IPS DF 6.9 (cell line): ENCODE data around the gene LAMA5.
"Not testable (repeated sequence)": the region's sequence is repeated elsewhere in the genome, so short reads cannot be mapped to it uniquely, and the experiment has no call there.

ENCODE experiments used
- DNase-seq: peaks from one replicate; pipeline ENCODE4 v3.0.0-alpha.2; 2013; ENCODE audit warnings: low read depth, low spot score
- H3K27ac ChIP-seq: one replicate; pipeline ENCODE4 v1.5.1; 2013; ENCODE audit warnings: low read length, control low read depth
- H3K27me3 ChIP-seq: 2 replicates; pipeline ENCODE4 v1.6.1; 2013; ENCODE audit warnings: mild to moderate bottlenecking, low read length; ENCODE audit not compliant: control insufficient read depth, insufficient read depth
- H3K36me3 ChIP-seq: 2 replicates; pipeline ENCODE4 v1.6.1; 2013; ENCODE audit warnings: low read length; ENCODE audit not compliant: control insufficient read depth, insufficient read depth
- H3K4me1 ChIP-seq: 2 replicates; pipeline ENCODE4 v1.6.1; 2013; ENCODE audit warnings: low read length; ENCODE audit not compliant: control insufficient read depth, insufficient read depth
- H3K4me3 ChIP-seq: 2 replicates; pipeline ENCODE4 v1.5.1; 2013; ENCODE audit warnings: mild to moderate bottlenecking, low read length
- H3K9me3 ChIP-seq: 2 replicates; pipeline ENCODE4 v1.6.1; 2013; ENCODE audit warnings: low read length, inconsistent platforms; ENCODE audit not compliant: control insufficient read depth, insufficient read depth
- WGBS: extraction: QIAGEN DNeasy Blood & Tissue Kit; methylation state at CpG from one replicate; pipeline ENCODE4 v1.1.7; 2013; ENCODE audit warnings: mixed read lengths, missing lambda C conversion rate; ENCODE audit not compliant: insufficient read length, insufficient coverage; 5-methylcytosine and 5-hydroxymethylcytosine counted together

LAMA5 gene

GRCh38 chr20:62374331-62375152 is 7.4 kb upstream of the LAMA5 start:
- Histone ChIP-seq H3K4me3 (no peak overlapping the region), H3K27me3 (no peaks in the 10 kb centered on the region), H3K4me1 (peaks cover 21% of the 10 kb centered on the region), H3K27ac (no peak overlapping the region), H3K9me3 (no peaks in the 10 kb centered on the region), H3K36me3 (no peaks in the 10 kb centered on the region)
- no CpG with 5 or more reads among the region's 24 CpGs for WGBS
- DNase-seq, result no peak

GRCh38 chr20:62373631-62374179 is 6.6 kb upstream of the LAMA5 start:
- not testable (repeated sequence) for H3K4me3 ChIP-seq, H3K27me3 ChIP-seq, H3K36me3 ChIP-seq, H3K27ac ChIP-seq, DNase-seq, H3K9me3 ChIP-seq
- WGBS, result no CpG with 5 or more reads among the region's 40 CpGs
- peaks cover 24% of the 10 kb centered on the region for H3K4me1 ChIP-seq

GRCh38 chr20:62372042-62372993 is 5.2 kb upstream of the LAMA5 start:
- DNase-seq, result no peak

GRCh38 chr20:62371588-62372041 is 4.5 kb upstream of the LAMA5 start:
- Histone ChIP-seq H3K27ac (no peak overlapping the region), H3K4me1 (peaks cover 24% of the 10 kb centered on the region), H3K9me3 (no peaks in the 10 kb centered on the region), H3K36me3 (no peaks in the 10 kb centered on the region), H3K4me3 (no peak overlapping the region), H3K27me3 (no peaks in the 10 kb centered on the region)
- no peak for DNase-seq
- WGBS, result no CpG with 5 or more reads among the region's 8 CpGs

More at GRCh38 chr20:62372042-62372993, 5.2 kb upstream of the LAMA5 start:
- Histone ChIP-seq H3K36me3 (no peaks in the 10 kb centered on the region), H3K27ac (no peak overlapping the region), H3K4me3 (no peak overlapping the region), H3K27me3 (no peaks in the 10 kb centered on the region), H3K4me1 (peaks cover 24% of the 10 kb centered on the region), H3K9me3 (no peaks in the 10 kb centered on the region)
- WGBS, result no CpG with 5 or more reads among the region's 29 CpGs

GRCh38 chr20:62370807-62371587 is 3.9 kb upstream of the LAMA5 start:
- Histone ChIP-seq H3K27ac (no peak overlapping the region), H3K4me3 (no peak overlapping the region), H3K36me3 (no peaks in the 10 kb centered on the region), H3K9me3 (no peaks in the 10 kb centered on the region), H3K4me1 (peaks cover 22% of the 10 kb centered on the region), H3K27me3 (no peaks in the 10 kb centered on the region)
- WGBS, result no CpG with 5 or more reads among the region's 18 CpGs
- DNase-seq, result no peak

GRCh38 chr20:62370115-62370806 is 3.1 kb upstream of the LAMA5 start:
- WGBS, result no CpG with 5 or more reads among the region's 19 CpGs
- Histone ChIP-seq H3K4me3 (no peak overlapping the region), H3K36me3 (no peaks in the 10 kb centered on the region), H3K27ac (no peak overlapping the region), H3K27me3 (no peaks in the 10 kb centered on the region), H3K9me3 (no peaks in the 10 kb centered on the region), H3K4me1 (peaks cover 18% of the 10 kb centered on the region)
- no peak for DNase-seq

GRCh38 chr20:62369815-62370114 is 2.7 kb upstream of the LAMA5 start:
- Histone ChIP-seq H3K36me3 (no peaks in the 10 kb centered on the region), H3K4me1 (peaks cover 18% of the 10 kb centered on the region), H3K27ac (no peak overlapping the region), H3K27me3 (no peaks in the 10 kb centered on the region), H3K9me3 (no peaks in the 10 kb centered on the region), H3K4me3 (no peak overlapping the region)
- DNase-seq, result no peak
- WGBS, result no CpG with 5 or more reads among the region's 4 CpGs

GRCh38 chr20:62368976-62369814 is 2.1 kb upstream of the LAMA5 start:
- no CpG with 5 or more reads among the region's 28 CpGs for WGBS
- no peak overlapping the region for H3K27ac ChIP-seq
- peaks cover 20% of the 10 kb centered on the region for H3K4me1 ChIP-seq
- peak overlapping the region; percentile 20; the same call in 1 of the 2 replicates for H3K4me3 ChIP-seq
- no peak for DNase-seq
- no peaks in the 10 kb centered on the region for H3K9me3 ChIP-seq
- H3K36me3 ChIP-seq, result no peaks in the 10 kb centered on the region
- H3K27me3 ChIP-seq, result no peaks in the 10 kb centered on the region

GRCh38 chr20:62368392-62368975 is 1.4 kb upstream of the LAMA5 start:
- Histone ChIP-seq H3K27me3 (no peaks in the 10 kb centered on the region), H3K27ac (no peak overlapping the region), H3K4me3 (peak overlapping the region; percentile 74; the same call in 1 of the 2 replicates), H3K4me1 (peaks cover 25% of the 10 kb centered on the region), H3K9me3 (no peaks in the 10 kb centered on the region), H3K36me3 (no peaks in the 10 kb centered on the region)
- no peak for DNase-seq
- WGBS, result no CpG with 5 or more reads among the region's 15 CpGs
